ENCODE results near the gene CCP110. TPM values are rescaled to one million over a fixed set of nuclear protein-coding genes. Genes with fewer than 3 reads are reported as not detected.
A peak's percentile ranks its signal among the peaks of the same experiment; 100 is the strongest.

CCP110 gene, protein sequence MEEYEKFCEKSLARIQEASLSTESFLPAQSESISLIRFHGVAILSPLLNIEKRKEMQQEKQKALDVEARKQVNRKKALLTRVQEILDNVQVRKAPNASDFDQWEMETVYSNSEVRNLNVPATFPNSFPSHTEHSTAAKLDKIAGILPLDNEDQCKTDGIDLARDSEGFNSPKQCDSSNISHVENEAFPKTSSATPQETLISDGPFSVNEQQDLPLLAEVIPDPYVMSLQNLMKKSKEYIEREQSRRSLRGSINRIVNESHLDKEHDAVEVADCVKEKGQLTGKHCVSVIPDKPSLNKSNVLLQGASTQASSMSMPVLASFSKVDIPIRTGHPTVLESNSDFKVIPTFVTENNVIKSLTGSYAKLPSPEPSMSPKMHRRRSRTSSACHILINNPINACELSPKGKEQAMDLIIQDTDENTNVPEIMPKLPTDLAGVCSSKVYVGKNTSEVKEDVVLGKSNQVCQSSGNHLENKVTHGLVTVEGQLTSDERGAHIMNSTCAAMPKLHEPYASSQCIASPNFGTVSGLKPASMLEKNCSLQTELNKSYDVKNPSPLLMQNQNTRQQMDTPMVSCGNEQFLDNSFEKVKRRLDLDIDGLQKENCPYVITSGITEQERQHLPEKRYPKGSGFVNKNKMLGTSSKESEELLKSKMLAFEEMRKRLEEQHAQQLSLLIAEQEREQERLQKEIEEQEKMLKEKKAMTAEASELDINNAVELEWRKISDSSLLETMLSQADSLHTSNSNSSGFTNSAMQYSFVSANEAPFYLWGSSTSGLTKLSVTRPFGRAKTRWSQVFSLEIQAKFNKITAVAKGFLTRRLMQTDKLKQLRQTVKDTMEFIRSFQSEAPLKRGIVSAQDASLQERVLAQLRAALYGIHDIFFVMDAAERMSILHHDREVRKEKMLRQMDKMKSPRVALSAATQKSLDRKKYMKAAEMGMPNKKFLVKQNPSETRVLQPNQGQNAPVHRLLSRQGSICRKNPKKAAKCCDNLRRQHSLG
- total RNA-seq, result 10 to 100 TPM; 44.7 to 50.9 TPM

DNA sequence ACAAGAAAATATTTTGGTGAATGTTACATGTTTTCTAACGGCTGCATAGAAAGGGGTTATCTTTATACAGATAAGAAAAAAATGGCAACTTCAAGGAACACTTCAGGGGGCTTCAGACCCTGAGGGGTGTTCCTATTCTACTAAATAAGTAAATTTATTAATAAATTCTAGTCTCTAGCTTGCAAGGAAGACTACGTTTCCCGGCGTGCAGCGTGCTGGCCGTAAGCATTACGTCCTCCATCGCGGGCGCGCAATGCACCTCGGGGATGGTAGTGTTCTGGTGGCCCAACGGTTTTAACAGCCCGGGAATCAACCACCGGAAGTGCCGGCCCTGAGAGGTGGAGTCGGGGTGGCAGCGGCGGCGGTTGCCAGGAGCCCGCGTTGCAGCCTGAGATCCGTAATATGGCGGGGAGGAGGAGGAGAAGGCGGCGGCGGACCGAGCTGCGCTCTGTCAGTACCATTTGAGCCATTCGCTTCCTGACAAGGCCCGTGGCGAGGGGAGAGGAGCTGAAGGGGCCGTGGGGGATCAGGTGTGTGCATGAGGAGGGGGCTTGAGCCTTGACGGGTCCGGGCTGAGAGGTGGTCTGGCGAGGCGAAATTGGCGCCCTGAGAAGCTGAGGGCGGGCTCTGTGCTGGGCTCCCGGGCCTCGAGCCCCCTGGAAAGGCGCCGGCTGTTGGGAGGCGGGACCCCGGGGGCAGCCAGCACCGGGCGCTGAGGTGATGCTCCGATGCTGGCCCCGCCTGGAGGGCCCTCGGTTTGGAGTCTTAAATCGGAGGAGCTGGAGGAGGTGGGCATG, at the start of gene CCP110:
Gene CCP110, plus strand, starts transcription at position 384 of the 797 bp plus-strand sequence. CDS start 3,940 bp downstream, outside the sequence.
- H3K4me1 Mint-ChIP-seq, result peaks cover 55% of the 10 kb centered on the region
- H3K27ac Mint-ChIP-seq, result peak within 1 kb of the TSS; percentile 83
- POLR2A ChIA-PET, result interaction anchor here (0.6 to 3.4 kb wide), 16 partner anchors 12 to 735 kb away, joined by 3 to 103 read pairs (median 4); partner anchors contain the start of genes COQ7, ITPRIPL2 and VPS35L

DNA sequence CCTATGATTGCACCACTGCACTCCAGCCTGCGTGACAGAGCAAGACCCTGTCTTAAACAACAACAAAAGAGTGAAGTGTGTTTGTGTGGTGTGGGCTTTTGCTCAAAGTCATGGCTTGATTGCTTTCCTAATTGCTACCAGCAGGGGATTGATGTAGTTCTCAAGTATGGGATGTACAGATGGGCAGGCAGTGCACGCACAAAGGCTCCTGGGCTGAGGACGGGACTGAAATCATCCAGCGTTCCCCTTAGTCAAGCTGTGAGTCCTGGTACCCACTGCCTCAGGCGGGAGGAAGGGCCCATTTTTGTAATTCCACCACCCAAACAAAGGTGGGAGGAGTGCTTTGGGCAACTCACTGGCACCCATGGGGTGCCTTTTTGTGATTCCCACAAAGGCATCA, 49.1 kb upstream of the CCP110 start:
- H3K4me1 Mint-ChIP-seq, result no peaks in the 10 kb centered on the region

More for the DNA sequence above, at the start of gene CCP110:
- DNase-seq, result peak; percentile 97
- CTCF ChIA-PET, result interaction anchor here (0.6 to 2.2 kb wide), 6 partner anchors 7 to 438 kb away, joined by 3 to 30 read pairs (median 4); partner anchors contain the start of gene VPS35L
- Mint-ChIP-seq H3K4me3 (peak within 1 kb of the TSS; percentile 96), H3K27me3 (no peaks in the 10 kb centered on the region), H3K9me3 (no peaks in the 10 kb centered on the region), H3K36me3 (ENCODE audit: low read depth) (peaks cover 33% of the 10 kb centered on the region)

DNA sequence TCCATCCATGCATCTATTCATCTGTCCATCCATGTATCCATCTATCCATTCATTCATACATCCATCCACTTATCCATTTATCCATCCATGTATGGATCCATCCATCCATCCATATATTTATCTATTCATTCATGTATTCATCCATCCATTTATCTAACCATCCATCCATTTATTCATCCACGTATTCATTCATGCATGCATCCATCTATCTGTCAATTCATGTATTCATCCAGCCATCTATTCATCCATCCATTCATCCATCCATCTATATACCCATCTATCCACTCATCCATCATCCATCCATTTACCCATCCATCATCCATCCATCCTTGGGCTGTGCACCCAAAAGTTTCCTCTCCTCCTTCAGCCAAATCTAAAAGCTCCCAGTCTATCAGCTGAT, 45.2 kb upstream of the CCP110 start:
- CTCF ChIA-PET, result interaction anchor here (1.0 kb wide), 1 partner anchor 25 kb away, joined by 3 read pairs; no protein-coding TSS in a partner anchor
- H3K36me3 Mint-ChIP-seq (ENCODE audit: low read depth), result no peaks in the 10 kb centered on the region
- no peak for DNase-seq
- H3K9me3 Mint-ChIP-seq, result no peaks in the 10 kb centered on the region
- POLR2A ChIA-PET, result no interaction called here
- no peaks in the 10 kb centered on the region for H3K4me1 Mint-ChIP-seq
- no peak overlapping the region for H3K4me3 Mint-ChIP-seq
- H3K27ac Mint-ChIP-seq, result no peak overlapping the region
- peaks cover 2% of the 10 kb centered on the region for H3K27me3 Mint-ChIP-seq

More for the DNA sequence above, 49.1 kb upstream of the CCP110 start:
- no peak overlapping the region for H3K27ac Mint-ChIP-seq
- H3K9me3 Mint-ChIP-seq, result no peaks in the 10 kb centered on the region
- ChIA-PET CTCF (no interaction called here), POLR2A (no interaction called here)
- H3K36me3 Mint-ChIP-seq (ENCODE audit: low read depth), result no peaks in the 10 kb centered on the region
- DNase-seq, result no peak
- H3K4me3 Mint-ChIP-seq, result no peak overlapping the region
- H3K27me3 Mint-ChIP-seq, result peaks cover 2% of the 10 kb centered on the region

DNA sequence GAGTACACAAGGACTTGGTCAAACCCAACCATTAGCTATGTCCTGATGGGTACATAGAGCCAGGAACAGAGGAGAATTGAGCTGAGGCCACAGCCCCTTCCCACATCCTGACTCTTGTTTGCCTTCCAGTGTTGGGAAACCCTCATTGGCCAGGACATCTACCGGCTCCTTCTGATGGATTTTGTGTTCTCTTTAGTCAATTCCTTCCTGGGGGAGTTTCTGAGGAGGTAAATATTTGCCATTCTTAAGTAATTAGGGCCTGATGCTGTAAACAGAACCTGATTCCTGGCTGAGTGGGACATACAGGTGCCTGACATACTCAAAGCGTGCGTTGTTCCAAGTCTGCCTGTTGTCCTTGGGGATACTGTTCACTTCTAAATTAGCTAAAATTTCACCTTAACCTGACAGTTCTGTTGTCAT, 44.4 kb upstream of the CCP110 start:
- DNase-seq, result no peak
- Mint-ChIP-seq H3K4me1 (no peaks in the 10 kb centered on the region), H3K4me3 (no peak overlapping the region), H3K36me3 (ENCODE audit: low read depth) (no peaks in the 10 kb centered on the region), H3K27ac (no peak overlapping the region), H3K9me3 (no peaks in the 10 kb centered on the region), H3K27me3 (peaks cover 2% of the 10 kb centered on the region)
- POLR2A ChIA-PET, result no interaction called here
- CTCF ChIA-PET, result interaction anchor here (1.0 kb wide), 1 partner anchor 24 kb away, joined by 3 read pairs; no protein-coding TSS in a partner anchor

DNA sequence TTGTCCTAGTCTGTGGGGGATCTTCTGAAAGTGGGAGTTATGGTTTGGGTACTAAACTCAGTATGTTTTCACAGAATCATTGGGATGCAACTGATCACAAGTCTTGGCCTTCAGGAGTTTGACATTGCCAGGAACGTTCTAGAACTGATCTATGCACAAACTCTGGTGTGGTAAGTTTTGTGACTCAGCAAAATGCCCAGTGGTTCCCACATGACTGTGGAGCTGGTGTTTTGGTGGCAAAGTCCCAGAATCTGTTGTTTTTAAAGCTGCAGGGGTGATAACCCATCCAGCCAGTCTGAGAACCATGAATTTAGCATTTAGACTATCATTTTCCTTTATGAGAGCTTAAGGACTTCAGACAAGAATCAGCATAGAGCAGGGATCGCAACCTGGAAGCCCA, 42.4 kb upstream of the CCP110 start:
- H3K4me1 Mint-ChIP-seq, result no peaks in the 10 kb centered on the region
- CTCF ChIA-PET, result no interaction called here

DNA sequence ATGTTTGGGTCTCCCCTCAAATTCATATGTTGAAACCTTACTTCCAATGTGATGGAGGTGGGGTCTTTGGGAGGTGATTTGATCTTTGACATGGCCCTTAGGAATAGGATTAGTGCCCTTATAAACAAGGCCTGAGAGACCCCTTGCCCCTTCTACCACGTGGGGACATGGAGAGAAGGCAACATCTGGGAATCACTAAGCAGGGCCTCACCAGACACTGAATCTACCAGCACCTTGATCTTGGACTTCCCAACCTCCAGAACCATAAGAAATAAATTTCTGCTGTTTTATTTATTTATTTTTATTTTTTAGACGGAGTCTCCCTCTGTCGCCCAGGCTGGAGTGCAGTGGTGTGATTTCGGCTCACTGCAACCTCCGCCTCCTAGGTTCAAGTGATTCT, 42.0 kb upstream of the CCP110 start:
- POLR2A ChIA-PET, result no interaction called here
- CTCF ChIA-PET, result no interaction called here
- H3K36me3 Mint-ChIP-seq (ENCODE audit: low read depth), result no peaks in the 10 kb centered on the region

More for the DNA sequence above, 42.4 kb upstream of the CCP110 start:
- H3K27me3 Mint-ChIP-seq, result peaks cover 2% of the 10 kb centered on the region
- H3K9me3 Mint-ChIP-seq, result no peaks in the 10 kb centered on the region
- no peak for DNase-seq
- H3K36me3 Mint-ChIP-seq (ENCODE audit: low read depth), result no peaks in the 10 kb centered on the region
- H3K27ac Mint-ChIP-seq, result no peak overlapping the region
- POLR2A ChIA-PET, result no interaction called here
- H3K4me3 Mint-ChIP-seq, result no peak overlapping the region

DNA sequence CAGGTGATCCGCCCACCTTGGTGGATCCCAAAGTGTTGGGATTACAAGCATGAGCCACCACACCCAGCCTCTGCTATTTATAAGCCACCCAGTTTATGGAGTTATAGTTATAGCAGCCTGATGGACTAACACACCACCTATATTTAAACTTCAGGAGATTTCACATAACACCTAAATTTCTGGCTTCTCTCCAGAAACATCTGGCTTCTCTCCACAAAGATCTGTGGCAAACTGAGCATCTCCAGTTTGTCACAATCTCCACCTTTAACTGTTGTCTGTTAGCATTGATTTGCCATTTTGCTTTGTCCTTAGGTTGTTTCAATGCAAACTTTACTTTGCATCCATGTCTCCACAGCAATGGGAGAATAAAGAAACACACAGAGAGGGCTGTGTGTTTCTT, 41.5 kb upstream of the CCP110 start:
- Mint-ChIP-seq H3K27ac (no peak overlapping the region), H3K4me3 (no peak overlapping the region), H3K9me3 (no peaks in the 10 kb centered on the region), H3K27me3 (no peaks in the 10 kb centered on the region), H3K36me3 (ENCODE audit: low read depth) (no peaks in the 10 kb centered on the region), H3K4me1 (no peaks in the 10 kb centered on the region)
- ChIA-PET CTCF (no interaction called here), POLR2A (no interaction called here)
- DNase-seq, result no peak

More for the DNA sequence above, 42.0 kb upstream of the CCP110 start:
- H3K4me1 Mint-ChIP-seq, result no peaks in the 10 kb centered on the region
- no peak overlapping the region for H3K27ac Mint-ChIP-seq
- no peak for DNase-seq
- H3K4me3 Mint-ChIP-seq, result no peak overlapping the region
- no peaks in the 10 kb centered on the region for H3K27me3 Mint-ChIP-seq
- no peaks in the 10 kb centered on the region for H3K9me3 Mint-ChIP-seq

DNA sequence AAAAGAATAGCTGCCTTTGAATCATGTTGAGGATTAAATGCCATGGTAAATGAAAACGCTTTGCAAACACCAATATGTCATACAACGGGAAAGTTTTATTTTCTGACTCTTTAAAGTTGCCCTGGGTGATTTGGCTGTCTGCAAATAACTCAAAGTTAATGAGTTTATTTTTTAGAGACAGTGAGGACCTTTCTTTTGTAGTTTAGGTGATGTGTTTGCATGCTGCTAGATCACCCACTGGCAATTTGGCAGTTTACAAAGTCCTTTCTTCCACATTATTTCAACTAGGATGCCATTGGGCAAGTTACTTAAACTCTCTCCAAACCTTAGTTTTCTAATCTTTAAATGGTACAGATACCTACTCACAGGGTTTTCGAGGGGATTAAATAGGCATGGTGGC, 39.6 kb upstream of the CCP110 start:
- ChIA-PET POLR2A (no interaction called here), CTCF (no interaction called here)
- H3K4me1 Mint-ChIP-seq, result no peaks in the 10 kb centered on the region
- no peaks in the 10 kb centered on the region for H3K27me3 Mint-ChIP-seq
- no peaks in the 10 kb centered on the region for H3K36me3 Mint-ChIP-seq (ENCODE audit: low read depth)
- H3K27ac Mint-ChIP-seq, result no peak overlapping the region
- no peak for DNase-seq
- no peaks in the 10 kb centered on the region for H3K9me3 Mint-ChIP-seq
- H3K4me3 Mint-ChIP-seq, result no peak overlapping the region

DNA sequence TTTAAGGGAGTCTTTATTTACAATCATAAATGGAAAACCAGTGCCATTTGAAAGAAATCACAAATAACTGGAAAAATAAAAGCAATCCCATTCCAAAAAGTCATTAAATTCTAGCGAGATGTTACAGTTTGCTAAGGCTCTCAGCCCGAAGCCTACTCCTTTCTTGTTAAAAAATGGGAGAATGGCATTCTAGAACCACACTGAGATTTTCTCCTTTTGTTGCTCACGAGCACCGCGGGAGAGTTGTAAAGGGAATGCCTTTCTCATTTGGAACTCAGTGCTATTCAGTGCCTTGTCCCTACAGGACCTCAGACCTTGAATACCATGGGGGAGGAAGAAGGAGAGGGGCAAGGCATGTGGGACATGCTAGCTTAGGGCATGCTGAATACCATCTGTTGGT, 38.1 kb upstream of the CCP110 start:
- ChIA-PET CTCF (interaction anchor here (0.6 kb wide), 1 partner anchor 68 kb away, joined by 3 read pairs; the partner anchor contains the start of gene TMC5), POLR2A (no interaction called here)
- Mint-ChIP-seq H3K36me3 (ENCODE audit: low read depth) (no peaks in the 10 kb centered on the region), H3K27me3 (no peaks in the 10 kb centered on the region), H3K4me1 (no peaks in the 10 kb centered on the region), H3K4me3 (no peak overlapping the region), H3K9me3 (no peaks in the 10 kb centered on the region), H3K27ac (no peak overlapping the region)
- DNase-seq, result no peak

DNA sequence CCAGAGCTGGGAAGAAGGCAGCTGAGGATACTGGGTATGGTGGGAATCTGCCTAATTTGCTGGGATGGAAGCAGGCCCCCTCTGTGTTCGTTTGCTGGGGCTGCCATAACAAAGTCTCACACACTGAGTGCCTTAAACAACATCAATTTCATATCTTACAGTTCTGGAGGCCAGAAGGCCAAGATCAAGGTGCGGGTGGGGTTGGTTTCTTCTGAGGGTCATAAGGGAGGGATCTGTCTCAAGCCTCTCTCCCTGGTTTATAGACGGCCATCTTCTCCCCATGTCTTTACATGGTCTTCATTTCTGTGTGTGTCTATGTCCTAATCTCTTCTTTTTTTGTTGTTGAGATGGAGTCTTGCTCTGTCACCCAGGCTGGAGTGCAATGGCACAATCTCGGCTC, 37.7 kb upstream of the CCP110 start:
- ChIA-PET CTCF (interaction anchor here (0.6 kb wide), 1 partner anchor 69 kb away, joined by 3 read pairs; the partner anchor contains the start of gene TMC5), POLR2A (no interaction called here)
- no peak overlapping the region for H3K27ac Mint-ChIP-seq
- H3K4me1 Mint-ChIP-seq, result no peaks in the 10 kb centered on the region
- H3K4me3 Mint-ChIP-seq, result no peak overlapping the region
- H3K27me3 Mint-ChIP-seq, result no peaks in the 10 kb centered on the region
- DNase-seq, result no peak
- H3K9me3 Mint-ChIP-seq, result no peaks in the 10 kb centered on the region
- no peaks in the 10 kb centered on the region for H3K36me3 Mint-ChIP-seq (ENCODE audit: low read depth)

DNA sequence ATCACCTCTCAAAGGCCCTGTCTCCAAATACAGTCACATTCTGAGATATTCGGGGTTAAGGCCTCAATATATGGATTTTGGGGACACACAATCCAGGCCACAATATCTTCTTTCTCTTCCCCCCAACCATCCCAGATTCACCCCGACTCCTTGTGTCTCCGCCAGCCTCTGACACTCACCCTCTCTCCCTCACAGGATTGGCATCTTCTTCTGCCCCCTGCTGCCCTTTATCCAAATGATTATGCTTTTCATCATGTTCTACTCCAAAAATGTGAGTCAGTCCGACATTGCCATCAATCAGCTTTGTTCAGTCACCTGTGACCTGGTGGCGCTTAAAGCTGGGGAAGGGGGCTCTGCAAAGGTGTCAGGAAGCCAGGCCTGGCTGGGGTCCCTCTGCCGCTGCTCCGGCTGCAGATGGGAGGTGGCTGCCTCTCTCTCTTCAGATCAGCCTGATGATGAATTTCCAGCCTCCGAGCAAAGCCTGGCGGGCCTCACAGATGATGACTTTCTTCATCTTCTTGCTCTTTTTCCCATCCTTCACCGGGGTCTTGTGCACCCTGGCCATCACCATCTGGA, 36.9 kb upstream of the CCP110 start:
- H3K27ac Mint-ChIP-seq, result no peak overlapping the region
- ChIA-PET POLR2A (no interaction called here), CTCF (no interaction called here)
- no peaks in the 10 kb centered on the region for H3K9me3 Mint-ChIP-seq
- no peaks in the 10 kb centered on the region for H3K36me3 Mint-ChIP-seq (ENCODE audit: low read depth)
- no peak for DNase-seq
- H3K4me1 Mint-ChIP-seq, result no peaks in the 10 kb centered on the region
- no peak overlapping the region for H3K4me3 Mint-ChIP-seq
- H3K27me3 Mint-ChIP-seq, result no peaks in the 10 kb centered on the region

DNA sequence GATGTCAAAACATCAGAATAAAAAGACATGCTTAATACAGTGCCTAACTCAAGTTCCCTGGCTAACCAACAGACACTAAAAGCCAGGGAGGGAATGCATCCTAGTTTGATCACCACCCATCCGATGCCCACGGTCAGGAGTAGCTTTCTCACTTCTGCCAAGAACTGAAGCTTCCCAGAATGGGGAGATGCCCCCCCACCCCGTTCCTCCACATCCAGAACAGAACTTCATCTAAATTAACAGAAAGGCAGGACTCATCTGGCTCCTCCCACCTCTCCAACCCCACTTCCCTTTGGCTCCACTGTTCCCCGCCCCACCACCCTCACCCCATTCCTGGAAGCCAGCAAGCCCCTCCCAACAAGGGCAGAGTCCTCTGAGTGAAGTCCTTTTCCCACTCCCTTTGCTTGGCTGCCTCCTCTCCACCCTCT, 35.5 kb upstream of the CCP110 start:
- Mint-ChIP-seq H3K36me3 (ENCODE audit: low read depth) (no peaks in the 10 kb centered on the region), H3K9me3 (no peaks in the 10 kb centered on the region), H3K27ac (no peak overlapping the region), H3K4me1 (peaks cover under 1% of the 10 kb centered on the region), H3K27me3 (no peaks in the 10 kb centered on the region), H3K4me3 (no peak overlapping the region)
- DNase-seq, result no peak
- ChIA-PET CTCF (interaction anchor here (1.6 kb wide), 1 partner anchor 14 kb away, joined by 4 read pairs; no protein-coding TSS in a partner anchor), POLR2A (no interaction called here)
